GM20000 (cell line): ENCODE data around the gene WTAP.
"Not testable (repeated sequence)": the region's sequence is repeated elsewhere in the genome, so short reads cannot be mapped to it uniquely, and the experiment has no call there.

Source experiments
- DNase-seq: peaks from one replicate; pipeline ENCODE4 v3.0.0; 2012; ENCODE audit warnings: low spot score
- TF ChIP-seq, protein P1 (sequence below): IDR thresholded peaks from 2 replicates; pipeline ENCODE4 v1.5.1; 2012; ENCODE audit warnings: mild to moderate bottlenecking, control low read depth; ENCODE audit errors: extremely low read depth, missing control alignments

WTAP gene

DNA sequence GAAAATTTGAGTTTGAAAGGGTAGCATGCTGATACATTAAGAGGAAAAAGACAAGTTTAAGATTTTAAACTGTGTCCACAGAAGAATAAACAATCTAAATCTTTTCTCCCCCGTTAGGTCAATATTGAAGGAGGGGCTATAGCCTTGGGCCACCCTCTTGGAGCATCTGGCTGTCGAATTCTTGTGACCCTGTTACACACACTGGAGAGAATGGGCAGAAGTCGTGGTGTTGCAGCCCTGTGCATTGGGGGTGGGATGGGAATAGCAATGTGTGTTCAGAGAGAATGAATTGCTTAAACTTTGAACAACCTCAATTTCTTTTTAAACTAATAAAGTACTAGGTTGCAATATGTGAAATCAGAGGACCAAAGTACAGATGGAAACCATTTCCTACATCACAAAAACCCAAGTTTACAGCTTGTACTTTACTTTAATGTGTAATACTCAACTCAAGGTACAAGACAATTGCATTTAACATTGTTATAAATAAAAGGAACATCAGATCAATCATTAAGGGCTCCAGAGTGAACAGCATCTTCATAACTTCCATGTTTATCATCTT lies 51.3 kb downstream of the WTAP start:
- DNase-seq, result no peak
- TF ChIP-seq, protein P1, sequence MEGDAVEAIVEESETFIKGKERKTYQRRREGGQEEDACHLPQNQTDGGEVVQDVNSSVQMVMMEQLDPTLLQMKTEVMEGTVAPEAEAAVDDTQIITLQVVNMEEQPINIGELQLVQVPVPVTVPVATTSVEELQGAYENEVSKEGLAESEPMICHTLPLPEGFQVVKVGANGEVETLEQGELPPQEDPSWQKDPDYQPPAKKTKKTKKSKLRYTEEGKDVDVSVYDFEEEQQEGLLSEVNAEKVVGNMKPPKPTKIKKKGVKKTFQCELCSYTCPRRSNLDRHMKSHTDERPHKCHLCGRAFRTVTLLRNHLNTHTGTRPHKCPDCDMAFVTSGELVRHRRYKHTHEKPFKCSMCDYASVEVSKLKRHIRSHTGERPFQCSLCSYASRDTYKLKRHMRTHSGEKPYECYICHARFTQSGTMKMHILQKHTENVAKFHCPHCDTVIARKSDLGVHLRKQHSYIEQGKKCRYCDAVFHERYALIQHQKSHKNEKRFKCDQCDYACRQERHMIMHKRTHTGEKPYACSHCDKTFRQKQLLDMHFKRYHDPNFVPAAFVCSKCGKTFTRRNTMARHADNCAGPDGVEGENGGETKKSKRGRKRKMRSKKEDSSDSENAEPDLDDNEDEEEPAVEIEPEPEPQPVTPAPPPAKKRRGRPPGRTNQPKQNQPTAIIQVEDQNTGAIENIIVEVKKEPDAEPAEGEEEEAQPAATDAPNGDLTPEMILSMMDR, result no peak

DNA sequence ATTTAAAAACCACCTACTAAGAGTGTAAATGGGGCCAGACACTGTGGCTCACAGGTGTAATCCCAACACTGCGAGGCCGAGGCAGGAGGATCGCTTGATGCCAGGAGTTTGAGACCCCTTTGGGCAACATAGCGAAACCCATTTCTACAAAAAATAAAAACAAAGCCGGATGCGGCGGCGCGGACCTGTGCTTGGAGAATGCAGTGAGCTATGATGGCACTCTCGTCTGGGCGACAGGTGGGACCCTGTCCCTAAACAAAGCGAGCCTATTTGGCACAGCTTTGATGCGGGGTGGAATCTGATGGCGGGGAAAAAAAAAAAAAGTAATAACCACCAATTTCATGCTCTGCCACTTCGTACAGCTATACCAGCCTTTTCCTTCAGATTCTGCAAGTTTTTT lies 61.0 kb downstream of the WTAP start:
- TF ChIP-seq, protein P1, result no peak
- DNase-seq, result no peak

DNA sequence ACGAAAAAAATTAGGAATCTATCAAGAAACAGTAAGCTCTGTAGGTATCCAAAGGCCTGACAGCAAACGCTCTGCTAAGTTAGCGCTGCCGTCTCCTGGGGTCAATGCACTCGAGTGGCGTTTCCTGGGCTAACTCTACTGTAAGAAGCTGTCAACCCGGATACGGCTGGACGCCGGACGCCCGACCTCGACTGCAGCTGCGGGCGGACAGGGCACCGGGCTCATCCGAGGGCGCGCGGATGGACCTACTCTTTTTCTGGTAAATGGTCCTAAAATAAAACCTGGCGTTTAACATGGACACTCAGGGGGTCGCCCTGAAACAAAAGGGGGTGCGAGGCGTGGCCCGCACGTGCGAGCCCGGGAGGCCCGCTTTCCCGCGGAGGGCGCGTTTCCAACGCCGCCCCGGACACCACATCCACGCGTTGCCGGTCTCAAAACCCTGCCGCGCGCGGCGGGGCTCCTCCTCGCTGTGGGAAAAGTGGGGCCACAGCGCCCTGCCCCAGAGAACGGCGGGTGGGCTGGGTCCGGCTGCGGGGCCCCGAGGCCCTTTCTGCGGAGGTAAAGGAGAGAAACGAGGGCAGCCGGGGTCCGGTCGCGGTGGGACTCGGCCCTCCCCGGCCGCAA lies 61.6 kb downstream of the WTAP start:
- no peak for DNase-seq
- TF ChIP-seq, protein P1, result no peak

DNA sequence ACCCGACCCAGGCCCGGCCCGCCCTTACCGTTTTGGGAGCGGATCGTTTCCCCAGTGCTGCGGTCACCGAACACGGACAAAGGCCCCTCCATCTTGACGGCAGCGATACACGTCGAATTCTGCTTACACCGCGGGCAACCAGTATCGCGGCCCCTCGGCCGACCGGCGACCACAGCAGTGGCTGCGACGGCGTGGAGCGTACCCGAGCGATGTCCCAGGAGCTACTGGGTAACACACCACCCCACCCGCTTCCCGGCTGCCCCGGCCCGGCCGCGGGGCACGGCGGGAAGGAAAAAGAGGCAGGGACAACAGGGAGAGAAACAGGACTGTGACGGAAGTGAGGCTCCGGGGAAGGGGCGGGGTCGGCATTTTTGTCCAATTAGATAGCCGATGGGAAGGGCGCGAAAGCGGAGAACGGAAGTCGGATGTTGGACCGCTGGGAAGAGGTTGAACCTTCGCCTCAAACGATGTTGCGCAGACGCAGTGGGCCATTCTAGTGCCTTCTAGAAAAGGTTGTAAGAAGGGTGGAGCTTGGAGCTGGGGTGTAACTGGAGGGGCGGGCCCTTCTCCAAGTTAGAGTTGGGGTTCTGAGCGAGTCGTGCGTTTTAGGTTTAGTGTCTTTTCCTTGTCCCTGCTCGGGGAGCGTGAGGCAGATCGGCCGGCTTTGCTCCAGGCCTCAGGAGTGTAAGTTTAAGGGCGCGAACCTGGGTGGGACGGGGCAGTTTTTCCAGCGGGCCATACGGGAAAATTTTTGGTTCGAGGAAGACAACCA lies 62.3 kb downstream of the WTAP start, which contains the start of gene TCP1:
Gene TCP1, minus strand, starts transcription at position 226 of the 772 bp plus-strand sequence. Its CDS starts 134 bp downstream, at position 92.
- DNase-seq, result peak; percentile 97
- TF ChIP-seq, protein P1, result no peak

DNA sequence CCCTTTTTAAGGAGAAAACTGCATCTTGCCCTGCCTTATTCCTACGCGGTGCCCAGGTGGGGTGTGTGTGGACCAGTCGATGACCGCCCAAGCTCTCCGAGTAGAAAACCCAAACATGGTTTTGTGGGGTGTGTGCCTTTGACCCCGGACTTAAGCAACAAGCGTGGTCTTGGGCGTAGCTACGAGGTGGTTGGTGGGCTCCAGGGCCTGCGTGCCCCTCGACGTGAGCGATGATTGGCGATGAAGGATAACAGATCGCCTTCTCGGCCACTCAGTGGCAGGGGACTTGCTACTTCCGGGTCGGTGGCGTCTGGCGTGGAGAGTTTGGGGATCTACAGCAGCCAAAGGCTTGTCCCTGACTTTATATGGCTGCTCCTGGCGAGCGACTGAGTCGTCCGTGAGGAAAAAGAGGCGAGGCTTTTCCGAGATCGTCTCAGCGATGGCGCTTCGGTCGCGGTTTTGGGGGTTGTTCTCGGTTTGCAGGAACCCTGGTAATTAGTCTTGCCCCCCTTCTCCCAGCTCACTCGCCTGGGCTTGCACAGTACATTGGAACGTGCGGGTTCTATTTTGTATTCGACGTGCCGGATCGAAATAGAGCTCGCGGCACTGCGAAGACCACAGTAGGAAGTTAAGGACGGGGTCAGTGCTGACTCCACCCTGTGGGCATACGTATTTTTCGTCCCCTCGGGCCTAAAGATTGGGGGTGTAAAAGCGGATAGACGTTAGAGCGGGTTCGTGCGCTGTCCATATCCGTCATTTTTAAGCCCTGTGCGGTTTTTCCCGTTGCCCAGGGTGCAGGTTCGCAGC lies 63.0 kb downstream of the WTAP start, which contains the start of gene MRPL18:
Gene MRPL18, plus strand, starts transcription at position 319 of the 807 bp plus-strand sequence. Its CDS starts 121 bp downstream, at position 440.
- TF ChIP-seq, protein P1, result no peak
- DNase-seq, result peak; percentile 94

DNA sequence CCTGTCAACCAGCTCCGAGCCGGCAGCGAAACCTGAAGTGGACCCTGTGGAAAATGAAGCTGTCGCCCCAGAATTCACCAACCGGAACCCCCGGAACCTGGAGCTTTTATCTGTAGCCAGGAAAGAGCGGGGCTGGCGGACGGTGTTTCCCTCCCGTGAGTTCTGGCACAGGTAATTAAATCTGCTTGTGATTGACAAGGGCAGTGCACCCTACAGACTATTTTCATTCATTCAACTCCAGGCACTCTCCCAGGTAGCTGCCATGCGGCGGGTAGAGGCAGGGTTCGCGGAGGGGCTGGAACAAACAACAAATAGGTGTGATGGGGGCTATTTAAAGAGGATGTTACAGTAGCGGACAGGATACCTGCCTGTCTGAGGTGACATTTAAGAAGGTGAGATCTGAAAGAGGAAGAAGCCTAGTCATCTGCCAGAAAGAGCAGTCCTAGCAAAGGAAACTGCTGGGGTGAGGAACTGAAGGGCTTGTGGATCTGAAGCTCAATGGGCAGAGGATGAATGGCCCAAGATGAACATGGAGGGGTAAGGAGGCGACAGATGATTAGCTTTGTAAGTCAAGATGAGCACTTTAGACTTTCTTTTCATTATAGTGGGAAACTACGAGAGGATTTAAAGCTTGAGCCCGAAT lies 63.8 kb downstream of the WTAP start:
- TF ChIP-seq, protein P1, result no peak
- peak; percentile 17 for DNase-seq

DNA sequence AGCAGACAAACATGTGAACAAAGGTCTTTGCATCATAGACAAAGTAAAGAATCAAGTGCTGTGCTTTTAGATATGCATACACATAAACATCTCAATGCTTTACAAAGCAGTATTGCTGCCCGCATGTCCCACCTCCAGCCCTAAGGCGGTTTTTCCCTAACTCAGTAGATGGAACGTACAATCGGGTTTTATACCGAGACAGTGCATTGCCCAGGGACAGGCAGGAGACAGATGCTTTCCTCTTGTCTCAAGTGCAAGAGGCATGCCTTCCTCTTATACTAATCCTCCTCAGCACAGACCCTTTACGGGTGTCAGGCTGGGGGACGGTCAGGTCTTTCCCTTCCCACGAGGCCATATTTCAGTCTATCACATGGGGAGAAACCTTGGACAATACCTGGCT lies 67.7 kb downstream of the WTAP start:
- not testable (repeated sequence) for DNase-seq
